ENCODE measurements around the gene SEM1.

SEM1 gene

DNA sequence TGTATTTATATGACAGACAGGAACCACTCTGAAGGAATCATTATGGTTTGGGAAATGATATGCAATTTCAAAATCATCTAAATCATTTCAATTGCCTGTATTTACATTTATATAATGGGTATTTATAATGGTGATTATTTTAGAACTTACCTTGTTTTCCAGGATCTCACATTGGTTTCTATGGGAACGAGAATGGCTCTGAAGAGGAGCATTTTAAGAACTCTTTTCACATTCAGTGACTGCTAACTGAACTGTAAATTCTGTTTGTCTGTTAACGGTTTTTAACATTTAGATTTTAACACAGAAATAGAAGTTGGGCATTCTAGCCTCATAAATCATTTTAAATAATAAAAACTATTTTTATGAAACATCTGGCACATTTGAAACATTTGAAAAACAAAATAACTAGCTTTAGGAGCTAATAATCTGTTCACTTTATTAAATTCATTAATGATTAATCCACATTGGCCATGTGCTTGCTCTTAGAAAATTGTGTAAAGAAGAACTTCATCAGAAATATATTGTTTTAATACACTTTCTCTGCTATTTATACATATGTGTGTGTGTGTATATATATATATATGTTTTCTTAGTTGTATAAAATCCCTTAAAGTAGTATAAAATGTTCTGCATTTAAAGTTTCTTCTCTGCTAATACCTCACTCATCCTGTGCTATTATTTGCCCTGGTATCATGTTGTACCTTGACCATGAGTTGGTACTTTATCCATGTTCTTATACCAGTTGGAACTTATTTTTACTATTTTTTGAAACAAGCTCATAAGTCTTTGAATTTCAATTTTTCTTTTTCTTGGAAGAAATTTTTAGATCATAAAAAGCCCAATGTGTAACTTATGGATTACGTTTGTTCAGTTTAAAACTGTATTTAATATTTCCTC, 8.7 kb upstream of the SEM1 start:
- TF ChIP-seq, protein P1, sequence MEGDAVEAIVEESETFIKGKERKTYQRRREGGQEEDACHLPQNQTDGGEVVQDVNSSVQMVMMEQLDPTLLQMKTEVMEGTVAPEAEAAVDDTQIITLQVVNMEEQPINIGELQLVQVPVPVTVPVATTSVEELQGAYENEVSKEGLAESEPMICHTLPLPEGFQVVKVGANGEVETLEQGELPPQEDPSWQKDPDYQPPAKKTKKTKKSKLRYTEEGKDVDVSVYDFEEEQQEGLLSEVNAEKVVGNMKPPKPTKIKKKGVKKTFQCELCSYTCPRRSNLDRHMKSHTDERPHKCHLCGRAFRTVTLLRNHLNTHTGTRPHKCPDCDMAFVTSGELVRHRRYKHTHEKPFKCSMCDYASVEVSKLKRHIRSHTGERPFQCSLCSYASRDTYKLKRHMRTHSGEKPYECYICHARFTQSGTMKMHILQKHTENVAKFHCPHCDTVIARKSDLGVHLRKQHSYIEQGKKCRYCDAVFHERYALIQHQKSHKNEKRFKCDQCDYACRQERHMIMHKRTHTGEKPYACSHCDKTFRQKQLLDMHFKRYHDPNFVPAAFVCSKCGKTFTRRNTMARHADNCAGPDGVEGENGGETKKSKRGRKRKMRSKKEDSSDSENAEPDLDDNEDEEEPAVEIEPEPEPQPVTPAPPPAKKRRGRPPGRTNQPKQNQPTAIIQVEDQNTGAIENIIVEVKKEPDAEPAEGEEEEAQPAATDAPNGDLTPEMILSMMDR (IDR thresholded peaks at IDR 0.05) = no peak

DNA sequence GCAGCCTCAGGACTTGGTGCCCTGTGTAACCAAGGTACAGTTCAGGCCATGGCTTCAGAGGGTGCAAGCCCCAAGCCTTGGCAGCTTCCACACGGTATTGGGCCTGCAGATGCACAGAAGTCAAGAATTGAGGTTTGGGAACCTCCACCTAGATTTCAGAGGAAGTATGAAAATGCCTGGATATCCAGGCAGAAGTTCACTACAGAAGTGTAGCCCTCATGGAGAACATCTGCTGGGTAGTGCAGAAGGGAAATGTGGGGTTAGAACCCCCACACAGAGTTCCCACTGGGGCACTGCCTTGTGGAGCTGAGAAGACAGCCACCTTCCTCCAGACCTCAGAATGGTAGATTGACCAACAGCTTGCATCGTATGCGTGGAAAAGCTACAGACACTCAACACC, 3.4 kb upstream of the SEM1 start:
- TF ChIP-seq, protein P1 (IDR thresholded peaks at IDR 0.05) = no peak

DNA sequence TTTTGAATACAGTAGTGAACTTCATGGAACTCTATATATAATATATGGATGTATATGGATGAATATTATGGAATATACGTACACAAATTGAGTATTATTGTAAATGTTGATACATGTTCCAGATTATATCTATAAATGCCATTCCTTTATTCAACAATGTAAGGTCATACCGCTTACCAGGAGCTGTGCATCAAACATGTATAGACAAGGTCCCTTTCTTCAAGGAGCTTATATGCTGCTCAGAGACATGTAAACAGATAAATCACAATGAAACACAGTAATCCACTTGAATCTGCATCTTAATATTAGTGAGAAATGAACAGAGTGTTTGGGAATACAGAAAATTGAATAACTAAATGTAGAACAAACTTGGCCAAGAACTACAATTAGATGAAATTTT, 898 bp upstream of the SEM1 start:
- TF ChIP-seq, protein P1 (IDR thresholded peaks at IDR 0.05) = no peak

DNA sequence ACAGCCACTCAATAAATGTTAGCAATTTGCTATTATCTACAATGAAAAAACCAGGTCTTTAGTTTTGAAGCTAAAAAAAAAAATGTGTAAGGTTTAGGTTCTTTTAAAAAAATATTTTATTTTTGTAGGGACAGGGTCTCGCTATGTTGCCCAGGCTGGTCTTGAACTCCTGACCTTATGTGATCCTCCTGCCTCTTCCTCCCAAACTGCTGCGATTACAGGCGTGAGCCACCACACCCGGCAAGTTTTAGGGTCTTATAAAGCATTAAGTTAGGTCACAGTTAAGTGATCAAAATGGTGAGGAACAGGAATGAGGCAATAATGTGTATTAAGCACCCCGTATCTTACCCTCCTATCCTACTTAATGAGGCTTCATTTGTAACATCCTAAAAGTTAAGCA, 774 bp downstream of the SEM1 start:
- TF ChIP-seq, protein P1 (IDR thresholded peaks at IDR 0.05) = no peak

DNA sequence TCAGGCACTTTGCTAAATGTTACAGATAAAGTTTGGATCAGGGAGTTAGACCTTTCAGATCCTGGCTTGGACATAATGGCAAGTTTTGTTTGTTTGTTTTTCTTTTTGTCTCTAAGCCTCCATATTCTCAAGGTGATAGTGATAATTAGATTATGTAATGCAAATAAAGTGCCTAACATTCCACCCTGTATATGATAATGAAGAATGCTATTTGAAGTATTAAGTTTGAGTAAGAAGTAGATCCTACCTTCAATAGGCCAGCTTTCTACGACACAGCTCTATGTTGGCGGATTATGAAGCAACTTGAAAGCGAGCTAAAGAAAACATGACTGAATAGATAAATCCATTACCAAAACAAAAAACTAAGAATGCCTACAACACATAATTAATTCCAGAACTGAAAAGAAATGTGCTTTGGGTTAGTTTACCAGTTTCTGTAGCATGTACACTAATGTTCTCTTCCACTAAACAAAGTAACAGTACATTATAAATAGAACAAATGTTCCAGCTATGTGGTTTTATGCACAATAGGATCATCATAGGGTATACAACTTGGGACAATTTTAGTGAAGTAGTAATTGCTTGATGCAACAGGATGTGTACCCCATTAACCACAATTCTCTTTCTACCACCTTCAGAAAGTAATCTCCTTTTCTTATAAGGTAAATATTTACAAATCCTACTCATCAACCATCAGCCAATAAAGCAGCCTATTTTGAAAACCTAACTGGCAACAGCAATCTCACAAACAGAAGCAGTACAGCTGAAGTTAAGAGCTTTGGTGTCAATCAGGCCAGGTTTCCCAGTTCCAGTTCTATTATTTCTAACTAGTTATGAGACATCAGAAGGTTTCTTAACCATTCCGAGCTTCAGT, 1.5 kb downstream of the SEM1 start:
- TF ChIP-seq, protein P1 (IDR thresholded peaks at IDR 0.05) = no peak

DNA sequence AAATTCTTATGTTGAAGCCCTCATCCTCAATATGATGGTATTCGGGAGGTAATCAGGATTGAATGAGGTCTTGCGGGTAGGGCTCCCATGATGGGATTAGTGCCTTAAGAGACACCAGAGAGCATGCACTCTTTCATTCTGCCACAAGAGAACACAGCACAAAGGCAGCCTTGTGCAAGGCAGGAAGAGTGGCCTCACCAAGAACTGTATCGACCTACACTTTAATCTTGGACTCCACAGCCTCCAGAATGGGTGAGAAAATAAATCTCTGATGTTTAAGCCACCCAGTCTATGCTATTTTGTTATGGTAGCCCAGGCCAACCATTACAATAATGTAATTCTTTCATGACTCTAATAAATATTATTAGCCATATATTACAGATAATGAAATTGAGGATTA, 8.4 kb downstream of the SEM1 start:
- TF ChIP-seq, protein P1 (IDR thresholded peaks at IDR 0.05) = no peak

DNA sequence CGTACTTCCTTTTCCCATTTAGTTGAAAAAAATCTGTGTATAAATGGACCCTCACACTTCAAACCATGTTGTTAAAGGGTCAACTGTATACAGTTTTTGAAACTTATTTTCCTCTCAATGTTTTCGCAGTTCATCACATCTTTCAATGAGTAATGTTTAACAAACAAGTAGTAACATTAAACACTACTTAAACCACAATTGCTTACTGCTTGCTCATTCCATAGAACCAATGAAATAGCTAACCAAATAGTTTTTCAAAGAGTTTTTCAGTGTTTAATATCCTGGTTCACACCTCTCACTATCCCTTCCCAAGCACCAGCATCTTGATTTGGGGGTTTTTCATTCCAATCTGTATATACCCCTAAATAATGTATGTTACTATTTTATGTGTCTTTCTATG, 9.1 kb downstream of the SEM1 start:
- TF ChIP-seq, protein P1 (IDR thresholded peaks at IDR 0.05) = no peak

Measured in LNCAP (cell line).